Regular cardiac myocyte (primary cell): ENCODE measurements around the gene SKI. TPM values are rescaled to one million over a fixed set of nuclear protein-coding genes. Genes with fewer than 3 reads are reported as not detected.

ENCODE experiments used
- total RNA-seq: library from RNA; depleted of rRNA; stranded (reverse); fragments of >200 nt; gene quantifications from 2 replicates; pipeline ENCODE4 v1.2.3, GENCODE V29; 2014

The SKI gene
- 19.7 and 29.9 TPM in 2 replicates for total RNA-seq

GRCh38 chr1:2228157-2228594, at the start of gene SKI:
TSS of gene SKI (plus strand) at chr1:2228319. CDS start at chr1:2228767, 448 bp downstream.

DNA sequence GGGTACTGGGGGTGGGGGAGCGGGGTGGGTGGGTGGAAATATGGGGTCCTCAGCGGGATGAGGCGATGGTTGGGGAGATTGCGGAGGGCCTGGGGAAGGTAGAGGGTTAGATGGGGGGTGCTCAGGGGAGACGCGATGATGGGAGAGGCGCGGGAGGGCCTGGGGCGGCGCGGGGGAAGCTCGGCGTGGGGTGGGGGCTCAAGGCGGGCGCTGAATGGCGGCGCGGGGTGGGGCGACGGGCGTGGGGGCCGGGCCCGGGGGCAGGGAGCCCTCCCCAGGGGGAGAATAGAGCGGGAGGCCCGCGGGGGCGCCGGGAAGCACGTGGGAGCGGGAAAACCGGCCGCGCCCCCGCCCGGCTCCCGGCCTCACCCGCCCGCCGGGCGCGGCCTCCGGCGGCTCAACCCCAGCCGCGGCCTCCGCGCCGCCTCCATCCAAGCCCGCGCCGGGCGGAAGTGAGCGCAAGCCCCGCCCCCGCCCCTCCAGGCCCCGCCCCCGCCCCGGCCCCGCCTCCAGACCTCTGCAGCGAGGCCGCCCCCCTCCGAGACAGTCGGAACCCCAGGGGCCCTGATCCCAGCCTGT, 33.7 kb upstream of the SKI start, which contains the start of gene FAAP20:
FAAP20 (minus strand) TSS at position 454 of the 579 bp plus-strand sequence; CDS start at position 431, 23 bp downstream.

Other genes starting within 250 kb of the SKI start
- not detected in 2 replicates for gene CFAP74, start 224.5 kb upstream of the SKI start, total RNA-seq
- gene GABRD, start 209.0 kb upstream of the SKI start, total RNA-seq, result not detected in 2 replicates
- gene PRKCZ, start 177.9 kb upstream of the SKI start, total RNA-seq, result 3.3 and 3.7 TPM in 2 replicates
- gene FAAP20, start 33.5 kb upstream of the SKI start, total RNA-seq, result 19.6 and 21.7 TPM in 2 replicates
- gene MORN1, start 163.2 kb downstream of the SKI start, total RNA-seq, result 8.6 and 10.4 TPM in 2 replicates
- gene RER1, start 163.5 kb downstream of the SKI start, total RNA-seq, result 90.5 and 126 TPM in 2 replicates
- gene PEX10, start 184.2 kb downstream of the SKI start, total RNA-seq, result 27.9 and 28.0 TPM in 2 replicates
- under 0.01 and 0.38 TPM in 2 replicates for gene PLCH2, start 248.0 kb downstream of the SKI start, total RNA-seq